H1 (cell line): ENCODE measurements around the gene MLH3. TPM values are rescaled to one million over a fixed set of nuclear protein-coding genes. Genes with fewer than 3 reads are reported as not detected.

Experiments
- CTCF ChIA-PET: fragments of 300-600 bp; sonication (Branson Sonifier 250); formaldehyde crosslinking; loops from one replicate; lab custom pipeline; 2021; ENCODE audit not compliant: partially characterized antibody; lab: Charles Lee
- POLR2A ChIA-PET: fragments of 300-600 bp; sonication (Branson Sonifier 250); formaldehyde crosslinking; loops from one replicate; lab custom pipeline; 2021; ENCODE audit warnings: inconsistent platforms; ENCODE audit not compliant: partially characterized antibody; lab: Charles Lee
- DNase-seq, 2 experiments: peaks; one replicate each; pipeline versions ENCODE4 v3.0.0 to v3.0.0-alpha.2; 2010 to 2022; ENCODE audit warnings: low spot score in 2 of 2, low read depth in 1 of 2, mixed read lengths in 1 of 2
- FAIRE-seq: peaks from 2 replicates; lab custom pipeline; 2011; peaks lifted over from hg19 to GRCh38; lab: Jason Lieb, UNC
- H2AFZ ChIP-seq: 2 replicates; pipeline ENCODE4 v1.8.1; 2012; ENCODE audit warnings: low read length, inconsistent platforms
- H2AK5ac ChIP-seq: 2 replicates; pipeline ENCODE4 v1.6.1; 2013; ENCODE audit warnings: low read depth, low read length
- H2BK120ac ChIP-seq: replicated peaks from 2 replicates; pipeline ENCODE3; 2013; ENCODE audit warnings: low read depth, low read length, inconsistent platforms
- H2BK12ac ChIP-seq: 2 replicates; pipeline ENCODE4 v1.6.1; 2013; ENCODE audit warnings: low read depth, low read length
- H2BK15ac ChIP-seq: 2 replicates; pipeline ENCODE4 v1.6.1; 2013; ENCODE audit warnings: low read length
- H2BK20ac ChIP-seq: 2 replicates; pipeline ENCODE4 v1.6.1; 2013; ENCODE audit warnings: low read length
- H2BK5ac ChIP-seq: 2 replicates; pipeline ENCODE4 v1.6.1; 2013; ENCODE audit warnings: low read depth, low read length
- H3K14ac ChIP-seq: 2 replicates; pipeline ENCODE4 v1.6.1; 2013; ENCODE audit warnings: inconsistent platforms; ENCODE audit not compliant: insufficient read length
- H3K18ac ChIP-seq: 2 replicates; pipeline ENCODE4 v1.6.1; 2013; ENCODE audit warnings: low read length; ENCODE audit errors: extremely low read depth
- H3K23ac ChIP-seq: 2 replicates; pipeline ENCODE4 v1.6.1; 2013; ENCODE audit warnings: inconsistent platforms; ENCODE audit not compliant: insufficient read length
- H3K23me2 ChIP-seq: 2 replicates; pipeline ENCODE4 v1.6.1; 2013; ENCODE audit warnings: low read depth, low read length
- H3K27ac ChIP-seq: 2 replicates; pipeline ENCODE4 v1.6.1; 2011; ENCODE audit warnings: low read depth, low read length, inconsistent platforms
- H3K27me3 ChIP-seq, 4 experiments: replicated peaks in 1 of 4; 1 replicate in 1 of 4; 2 replicates in 3 of 4; pipeline versions ENCODE4 v1.6.1 to v1.8.1; 2011 to 2013; ENCODE audit warnings: low read length in 3 of 4, mild to moderate bottlenecking in 3 of 4, inconsistent platforms in 2 of 4, mixed read lengths in 2 of 4, moderate library complexity in 1 of 4; ENCODE audit not compliant: control insufficient read depth in 3 of 4, insufficient read depth in 3 of 4; ENCODE audit errors: extremely low read depth in 1 of 4
- H3K36me3 ChIP-seq, 4 experiments: 2 replicates each; pipeline versions ENCODE4 v1.6.1 to v1.8.1; 2011 to 2013; ENCODE audit warnings: mild to moderate bottlenecking in 4 of 4, low read length in 3 of 4, moderate library complexity in 2 of 4, control low read depth in 1 of 4, inconsistent platforms in 1 of 4; ENCODE audit not compliant: insufficient read depth in 4 of 4, control insufficient read depth in 2 of 4
- H3K4ac ChIP-seq: replicated peaks from 2 replicates; pipeline ENCODE3; 2013; ENCODE audit warnings: low read length, low read depth, mixed read lengths, inconsistent platforms; ENCODE audit not compliant: insufficient read length
- H3K4me1 ChIP-seq, 4 experiments: replicated peaks in 1 of 4; 1 replicate in 1 of 4; 2 replicates in 3 of 4; pipeline versions ENCODE4 v1.6.1 to v1.8.1; 2011 to 2013; ENCODE audit warnings: low read length in 3 of 4, inconsistent platforms in 2 of 4, mixed read lengths in 1 of 4; ENCODE audit not compliant: insufficient read depth in 4 of 4, control insufficient read depth in 3 of 4
- H3K4me2 ChIP-seq, 2 experiments: 2 replicates each; pipeline versions ENCODE4 v1.6.1 to v1.8.1; 2011 to 2013; ENCODE audit warnings: low read depth in 2 of 2, low read length in 2 of 2, control low read depth in 1 of 2, inconsistent platforms in 1 of 2, mild to moderate bottlenecking in 1 of 2; ENCODE audit not compliant: insufficient read depth in 1 of 2
- H3K4me3 ChIP-seq, 4 experiments: fragments of 200-600, 300-600 bp in 1 of 4; sonication (generic), shearing (Covaris generic), sonication (Bioruptor Twin) in 1 of 4; 2 replicates each; pipeline versions ENCODE4 v1.5.1 to v1.8.1; 2011 to 2016; ENCODE audit warnings: low read length in 4 of 4, low read depth in 3 of 4, control low read depth in 2 of 4, inconsistent platforms in 2 of 4, mild to moderate bottlenecking in 2 of 4, mixed read lengths in 1 of 4, moderate library complexity in 1 of 4; ENCODE audit not compliant: insufficient read depth in 2 of 4; ENCODE audit errors: extremely low read depth in 1 of 4
- H3K56ac ChIP-seq: replicated peaks from 2 replicates; pipeline ENCODE3; 2013; ENCODE audit warnings: low read depth, mild to moderate bottlenecking, mixed read lengths, low read length, inconsistent platforms; ENCODE audit not compliant: insufficient read length
- H3K79me1 ChIP-seq: 2 replicates; pipeline ENCODE4 v1.6.1; 2013; ENCODE audit warnings: low read depth, low read length, control low read depth
- H3K79me2 ChIP-seq, 2 experiments: 2 replicates each; pipeline versions ENCODE4 v1.6.1 to v1.8.1; 2012 to 2013; ENCODE audit warnings: low read length in 2 of 2, mild to moderate bottlenecking in 2 of 2, inconsistent platforms in 1 of 2; ENCODE audit not compliant: insufficient read depth in 2 of 2, control insufficient read depth in 1 of 2
- H3K9ac ChIP-seq, 4 experiments: replicated peaks in 1 of 4; 1 replicate in 1 of 4; 2 replicates in 3 of 4; pipeline versions ENCODE4 v1.6.1 to v1.8.1; 2011 to 2013; ENCODE audit warnings: low read depth in 3 of 4, low read length in 3 of 4, control low read depth in 2 of 4, mild to moderate bottlenecking in 2 of 4, moderate library complexity in 2 of 4, inconsistent platforms in 1 of 4; ENCODE audit errors: extremely low read depth in 1 of 4
- H3K9me3 ChIP-seq, 2 experiments: 2 replicates each; pipeline versions ENCODE4 v1.6.1 to v1.8.1; 2012 to 2013; ENCODE audit warnings: mild to moderate bottlenecking in 2 of 2, moderate library complexity in 2 of 2, control low read depth in 1 of 2, inconsistent platforms in 1 of 2, low read depth in 1 of 2, low read length in 1 of 2, mixed read lengths in 1 of 2; ENCODE audit not compliant: insufficient read depth in 2 of 2
- H4K20me1 ChIP-seq, 2 experiments: replicated peaks in 1 of 2; 2 replicates each; pipeline versions ENCODE3 to v1.8.1; 2011 to 2013; ENCODE audit warnings: inconsistent platforms in 2 of 2, low read length in 2 of 2, mild to moderate bottlenecking in 1 of 2; ENCODE audit not compliant: insufficient read depth in 2 of 2, control insufficient read depth in 1 of 2
- H4K5ac ChIP-seq: 2 replicates; pipeline ENCODE4 v1.6.1; 2013; ENCODE audit warnings: low read length, low read depth, mixed read lengths, inconsistent platforms; ENCODE audit not compliant: insufficient read length
- H4K8ac ChIP-seq: 2 replicates; pipeline ENCODE4 v1.8.0; 2013; ENCODE audit warnings: mild to moderate bottlenecking, moderate library complexity, low read length, inconsistent platforms; ENCODE audit not compliant: insufficient read depth; ENCODE audit errors: extremely low read depth
- H4K91ac ChIP-seq: replicated peaks from 2 replicates; pipeline ENCODE3; 2013; ENCODE audit warnings: low read length, mixed read lengths, inconsistent platforms; ENCODE audit not compliant: insufficient read length
- CEBPB ChIP-seq: IDR thresholded peaks from 2 replicates; pipeline ENCODE4 v1.6.1; 2012; ENCODE audit warnings: low read depth, low read length
- CHD2 ChIP-seq: IDR thresholded peaks from 2 replicates; pipeline ENCODE4 v1.6.1; 2012; ENCODE audit warnings: low read length, improper control_type of control experiment
- CREB1 ChIP-seq: IDR thresholded peaks from 2 replicates; pipeline ENCODE4 v1.6.1; 2012; ENCODE audit warnings: inconsistent platforms
- CTCF ChIP-seq, 3 experiments: IDR thresholded peaks; 1 replicate in 2 of 3; 2 replicates in 1 of 3; pipeline versions ENCODE4 v1.5.1 to v1.6.1; 2011; ENCODE audit warnings: low read length in 3 of 3, mild to moderate bottlenecking in 3 of 3, inconsistent platforms in 2 of 3, low read depth in 1 of 3, moderate library complexity in 1 of 3; ENCODE audit not compliant: insufficient read depth in 1 of 3; ENCODE audit errors: control extremely low read depth in 1 of 3
- FOSL1 ChIP-seq: IDR thresholded peaks from 2 replicates; pipeline ENCODE4 v1.6.1; 2011; ENCODE audit warnings: mild to moderate bottlenecking, low read depth, low read length, moderate library complexity; ENCODE audit not compliant: insufficient read depth
- JUND ChIP-seq: IDR thresholded peaks from 2 replicates; pipeline ENCODE4 v1.6.1; 2011; ENCODE audit warnings: mild to moderate bottlenecking, improper control_type of control experiment, low read length
- NANOG ChIP-seq: IDR thresholded peaks from 2 replicates; pipeline ENCODE4 v1.6.1; 2011; ENCODE audit warnings: low read length, low read depth, mild to moderate bottlenecking, inconsistent platforms; ENCODE audit not compliant: insufficient read depth, poor library complexity, severe bottlenecking
- SIX5 ChIP-seq: IDR thresholded peaks from 2 replicates; pipeline ENCODE4 v1.6.1; 2011; ENCODE audit warnings: mild to moderate bottlenecking, low read depth, low read length
- TBP ChIP-seq: IDR thresholded peaks from 2 replicates; pipeline ENCODE4 v1.6.1; 2011; ENCODE audit warnings: low read depth, low read length, improper control_type of control experiment
- TEAD4 ChIP-seq: IDR thresholded peaks from 2 replicates; pipeline ENCODE4 v1.6.1; 2012; ENCODE audit warnings: low read depth, low read length, inconsistent platforms, mixed read lengths
- WGBS, 2 experiments: shearing (Covaris generic) in 1 of 2; methylation state at CpG; one replicate each; pipeline versions ENCODE4 v1.1.6 to v1.1.7; 2013 to 2015; ENCODE audit warnings: low lambda C conversion rate in 2 of 2, mixed read lengths in 2 of 2, inconsistent platforms in 1 of 2, low coverage in 1 of 2, missing lambda C conversion rate in 1 of 2; ENCODE audit not compliant: insufficient replicate concordance in 2 of 2, insufficient coverage in 1 of 2, insufficient read length in 1 of 2; ENCODE audit errors: extremely low coverage in 1 of 2, missing lambda C conversion rate in 1 of 2; 5-methylcytosine and 5-hydroxymethylcytosine counted together
- polyA plus RNA-seq, 7 experiments: library from polyadenylated mRNA; depleted of rRNA in 3 of 7; stranded (reverse) in 5 of 7; unstranded in 2 of 7; fragments of >200 nt in 5 of 7; fragments of 200-250 nt in 2 of 7; gene quantifications; 1 replicate in 5 of 7; 2 replicates in 1 of 7; 4 replicates in 1 of 7; pipeline versions ENCODE4 v1.2.1 to v1.2.3, GENCODE V29; 2011 to 2013; ENCODE audit warnings: missing spikeins in 2 of 7, mixed read lengths in 2 of 7
- total RNA-seq: library from RNA; stranded (reverse); fragmentation: NEBNext Ultra II Directional; extraction: Animal tissue kit (Norgen Biotek cat#: 25700); gene quantifications from 2 replicates; pipeline ENCODE4 v1.2.1, GENCODE V29; 2021

MLH3 gene
- total and polyA plus RNA-seq, 2 of the 8 experiments (the other 6 are each of a cell fraction or from before 2014, with no cell fraction given): 9.3 to 20.1 TPM

GRCh38 chr14:75095690-75096089 lies 44.4 kb upstream of the MLH3 start:
- no peaks in the 10 kb centered on the region; a peak in 2 of 7 replicates for H3K4me1 ChIP-seq
- H3K4me2 ChIP-seq: no peak overlapping the region
- no peak overlapping the region for H3K56ac ChIP-seq
- no peaks in the 10 kb centered on the region for H3K79me2 ChIP-seq
- H2BK20ac ChIP-seq: no peak overlapping the region
- 88% methylated on average over 4 of the region's 4 CpGs; no CpG with 5 or more reads in 1 of the 2 experiments for WGBS, 2 experiments
- no peaks in the 10 kb centered on the region; the same call in 1 of the 2 replicates for H3K23me2 ChIP-seq
- H4K91ac ChIP-seq: no peak overlapping the region
- no peak overlapping the region for H4K8ac ChIP-seq
- H2BK120ac ChIP-seq: no peak overlapping the region
- no peak overlapping the region for H2AK5ac ChIP-seq
- H2BK12ac ChIP-seq: no peak overlapping the region
- no peak overlapping the region for H4K5ac ChIP-seq
- no peak overlapping the region for H3K14ac ChIP-seq
- no peaks in the 10 kb centered on the region for H3K9me3 ChIP-seq
- no peaks in the 10 kb centered on the region for H3K27me3 ChIP-seq
- H3K27ac ChIP-seq: no peak overlapping the region
- CTCF ChIA-PET: interaction anchor here (0.7 to 0.9 kb wide), 4 partner anchors 30 to 266 kb away, joined by 3 to 4 read pairs (median 4); no protein-coding TSS in a partner anchor
- no peak overlapping the region for H3K4ac ChIP-seq
- H3K36me3 ChIP-seq: peaks cover 0 to 57% (median 22%) of the 10 kb centered on the region in 4 experiments; a peak in 6 of 8 replicates
- no peak for DNase-seq
- no peak overlapping the region for H2BK15ac ChIP-seq
- H2BK5ac ChIP-seq: no peak overlapping the region
- TF ChIP-seq JUND (no peak), CHD2 (no peak), FOSL1 (no peak), TEAD4 (no peak), CEBPB (no peak), CREB1 (no peak), SIX5 (no peak), CTCF (IDR thresholded peaks at IDR 0.05; ENCODE audit: control extremely low read depth in 1 of 3, insufficient read depth in 1 of 3, low read depth in 1 of 3, low read length in 3 of 3) (no peak), NANOG (no peak), TBP (no peak)
- no peaks in the 10 kb centered on the region for H4K20me1 ChIP-seq
- no peaks in the 10 kb centered on the region for H3K79me1 ChIP-seq
- H3K18ac ChIP-seq: no peak overlapping the region
- no peak overlapping the region for H3K4me3 ChIP-seq
- H2AFZ ChIP-seq: no peak overlapping the region
- POLR2A ChIA-PET: interaction anchor here (1.0 kb wide), 1 partner anchor 17 kb away, joined by 3 read pairs; no protein-coding TSS in a partner anchor
- FAIRE-seq: no peak
- no peak overlapping the region for H3K23ac ChIP-seq
- H3K9ac ChIP-seq: no peak overlapping the region
